Measurements from ENCODE around the gene RPS14.

Gene RPS14

GRCh38 chr5:150398722-150399523 lies 50.6 kb downstream of the RPS14 start:
- DNase-seq = no peak

GRCh38 chr5:150397782-150398721 lies 51.5 kb downstream of the RPS14 start:
- DNase-seq = no peak

GRCh38 chr5:150397146-150397781 lies 52.3 kb downstream of the RPS14 start:
- DNase-seq = no peak

GRCh38 chr5:150396267-150396666 lies 53.3 kb downstream of the RPS14 start:
- DNase-seq = no peak

GRCh38 chr5:150395688-150395975 lies 53.9 kb downstream of the RPS14 start:
- no peak for DNase-seq

GRCh38 chr5:150394912-150395687 lies 54.4 kb downstream of the RPS14 start:
- DNase-seq = no peak

- no peak for DNase-seq
Observed at GRCh38 chr5:150394131-150394530, 55.4 kb downstream of the RPS14 start.

GRCh38 chr5:150393096-150393645 lies 56.4 kb downstream of the RPS14 start:
- DNase-seq = no peak

- DNase-seq = no peak
Observed at GRCh38 chr5:150392680-150393079, 56.9 kb downstream of the RPS14 start.
